GM19351 (cell line): ENCODE results near the gene XYLB.

Experiments
- ATAC-seq: cut with Tn5 transposase; IDR thresholded peaks from one replicate; pipeline ENCODE4 v1.9.1; 2021; ENCODE audit warnings: mild to moderate bottlenecking, moderate library complexity; ENCODE audit not compliant: unreplicated experiment

XYLB gene

DNA sequence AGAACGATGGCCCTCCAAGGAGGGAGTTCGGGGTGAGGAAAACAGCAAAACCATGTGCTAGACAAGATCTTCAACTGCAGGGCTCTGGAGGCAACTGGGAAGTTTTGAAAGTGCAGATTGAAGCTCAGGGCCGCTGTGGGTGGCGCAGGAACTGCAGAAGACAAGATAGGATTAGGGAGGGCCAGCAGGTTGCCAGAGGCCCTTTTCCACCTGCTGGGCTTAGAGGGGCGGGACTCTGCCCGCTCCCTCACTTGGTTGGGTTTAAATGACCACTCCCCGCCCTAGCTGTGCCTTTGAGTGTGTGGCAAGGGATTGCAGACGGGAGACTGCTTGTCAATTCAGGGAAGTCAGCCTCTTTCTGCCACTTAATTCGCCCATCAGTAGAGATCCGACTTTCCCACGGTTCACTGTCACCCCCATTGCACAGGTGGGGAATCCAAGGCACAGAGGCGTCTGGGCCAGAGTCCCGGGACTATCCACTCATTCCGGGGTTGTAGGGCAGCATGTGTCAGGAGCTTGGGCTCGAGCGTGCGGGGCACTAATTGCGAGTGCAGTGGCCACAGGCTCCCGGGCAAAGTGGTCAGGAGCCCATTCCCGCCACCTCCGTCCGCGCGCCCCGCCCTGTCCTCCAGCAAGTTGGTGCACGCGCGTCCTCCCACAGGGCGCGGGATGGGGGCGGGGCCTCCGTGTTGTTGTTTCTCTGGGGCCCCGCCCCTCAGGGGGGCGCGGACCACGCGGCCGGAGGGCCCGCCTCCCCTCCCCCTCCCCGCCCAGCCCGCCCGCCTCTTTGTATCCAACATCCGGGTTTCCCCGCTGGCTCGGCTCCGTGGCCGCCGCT, 106.7 kb downstream of the XYLB start, which contains the start of gene ACVR2B:
Gene ACVR2B (plus strand): TSS at position 816 of the 838 bp plus-strand sequence. CDS start 433 bp downstream, outside the sequence.
- ATAC-seq: peak; percentile 47

DNA sequence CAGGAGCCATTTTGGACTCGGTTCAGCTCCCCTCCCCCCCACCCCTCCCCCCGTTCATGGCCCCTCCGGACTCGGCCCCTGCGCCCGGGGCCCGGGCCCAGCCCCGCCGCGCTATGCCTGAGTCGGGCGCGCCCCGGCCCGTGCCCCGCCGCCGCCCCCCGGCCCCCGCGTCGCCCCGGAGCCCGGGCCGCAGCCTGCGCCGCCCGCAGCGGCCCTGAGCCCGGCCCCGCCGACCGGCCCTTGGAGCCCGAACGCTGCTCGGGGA, 107.3 kb downstream of the XYLB start:
- ATAC-seq: peak; percentile 21

DNA sequence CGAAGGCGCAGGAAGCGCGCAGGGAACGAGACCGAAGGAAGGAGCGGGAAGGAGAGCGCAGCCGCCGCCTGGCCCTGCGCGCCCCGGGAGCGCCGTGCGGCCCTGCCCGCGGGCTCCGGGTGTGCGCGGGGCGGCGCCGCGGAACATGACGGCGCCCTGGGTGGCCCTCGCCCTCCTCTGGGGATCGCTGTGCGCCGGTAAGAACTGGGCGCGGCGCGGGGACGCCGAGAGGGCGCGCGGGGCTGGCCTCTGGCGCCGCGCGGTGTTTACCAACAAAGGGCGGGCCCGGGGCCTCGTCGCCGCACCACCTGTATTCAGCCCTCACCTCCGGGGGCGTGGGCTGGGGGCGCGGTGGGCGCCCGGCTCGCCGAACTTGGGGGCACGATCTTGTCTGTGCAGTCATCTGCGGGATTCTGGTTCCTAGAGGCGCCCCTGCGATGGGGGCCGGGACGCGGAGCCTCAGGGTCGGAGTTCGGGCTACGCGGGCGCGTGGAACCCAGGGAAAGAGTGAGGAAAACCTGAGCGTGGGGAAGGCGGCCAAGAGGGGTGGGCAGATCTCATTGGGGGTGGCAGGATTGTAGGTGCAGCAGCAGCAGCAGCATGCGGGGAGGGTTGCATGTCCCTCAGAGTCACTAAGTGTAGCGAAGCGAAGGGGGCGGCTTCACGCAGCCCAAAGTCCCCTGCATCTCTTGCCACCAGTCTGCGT, 107.7 kb downstream of the XYLB start:
- peak; percentile 36 for ATAC-seq

- ATAC-seq: no peak
These were observed 108.5 kb downstream of the XYLB start for GRCh38 chr3:38454884-38455638.

GRCh38 chr3:38455639-38456430, 109.2 kb downstream of the XYLB start:
- no peak for ATAC-seq

DNA sequence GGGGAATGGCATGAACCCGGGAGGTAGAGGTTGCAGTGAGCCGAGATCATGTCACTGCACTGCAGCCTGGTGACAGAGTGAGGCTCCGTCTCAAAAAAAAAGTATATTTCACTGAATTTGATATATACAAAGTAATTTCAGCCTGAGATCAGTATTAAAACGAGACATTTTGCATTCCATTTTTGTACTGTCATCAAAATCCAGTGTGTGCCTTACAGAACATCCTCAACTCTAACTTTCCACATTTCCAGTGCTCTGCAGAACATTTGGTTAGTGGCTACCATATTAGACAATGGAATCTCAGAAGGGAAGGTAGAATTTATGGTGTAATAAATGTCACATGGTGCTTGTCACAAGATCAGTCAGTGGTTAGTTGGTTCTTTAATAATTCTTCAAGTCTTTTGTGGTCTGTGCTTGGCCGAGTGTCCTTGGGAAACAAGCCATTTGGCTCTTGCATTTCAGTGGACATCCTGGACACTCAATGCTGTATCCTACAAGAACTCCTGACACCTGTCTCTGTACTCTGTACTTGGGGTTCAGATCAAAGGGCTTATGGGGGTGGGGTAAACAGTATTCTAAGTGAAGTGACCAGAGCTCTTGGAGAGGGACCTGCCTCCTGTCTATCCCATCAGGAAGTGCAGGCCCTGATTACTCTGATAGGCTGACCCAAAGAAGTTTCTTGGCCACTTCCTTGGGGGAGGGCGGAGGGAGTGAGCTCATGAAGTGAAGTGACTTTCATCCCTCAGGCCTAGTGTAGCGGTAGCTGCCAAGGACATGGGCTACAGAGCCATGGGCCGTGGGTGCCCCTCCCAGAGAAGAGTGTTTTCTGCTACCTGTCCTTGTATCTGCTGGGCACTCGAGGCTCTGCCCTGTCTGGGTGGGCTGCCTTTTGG, 110.8 kb downstream of the XYLB start:
- no peak for ATAC-seq

GRCh38 chr3:38458796-38459498, 112.4 kb downstream of the XYLB start:
- ATAC-seq: no peak

DNA sequence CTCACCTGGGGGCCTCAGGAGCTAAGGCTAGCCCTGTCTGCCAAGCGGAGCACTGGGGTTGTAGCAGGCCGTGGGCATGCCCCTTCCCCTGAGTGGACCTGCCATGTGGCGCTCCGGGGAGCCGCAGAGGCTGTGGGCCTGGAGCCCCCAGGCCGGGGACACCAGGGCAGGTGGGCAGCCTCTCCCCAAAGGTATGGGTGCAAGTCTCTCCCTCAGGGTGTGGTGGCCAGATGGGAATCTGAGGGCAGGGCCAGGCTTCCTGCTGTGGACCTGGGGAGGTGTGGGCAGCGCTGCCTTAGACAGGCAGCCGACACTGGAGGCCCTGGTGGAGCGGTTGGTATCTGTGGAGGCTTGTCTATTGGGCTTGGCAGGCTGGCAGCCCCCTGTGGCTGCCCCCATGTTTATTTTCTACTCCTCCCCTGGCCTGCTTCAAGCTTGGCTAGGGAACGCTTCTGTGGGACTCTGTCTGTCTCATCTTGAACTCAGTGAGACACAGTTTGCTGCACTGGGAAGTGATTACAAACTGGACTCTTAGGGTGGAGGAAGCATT, 113.0 kb downstream of the XYLB start:
- no peak for ATAC-seq

- no peak for ATAC-seq
These were observed 114.0 kb downstream of the XYLB start for GRCh38 chr3:38460377-38461270.
